Measurements from ENCODE around the gene TENM4. TPM values are rescaled to one million over a fixed set of nuclear protein-coding genes. Genes with fewer than 3 reads are reported as not detected.
"Not testable (repeated sequence)": the region's sequence is repeated elsewhere in the genome, so short reads cannot be mapped to it uniquely, and the experiment has no call there.

TENM4 gene
- polyA plus RNA-seq, 1 of the 3 experiments (the other 2 are of a cell fraction) = 16.7 TPM

GRCh38 chr11:78638704-78639380, 802.0 kb downstream of the TENM4 start:
- CTCF ChIA-PET = interaction anchor here (1.2 kb wide), 1 partner anchor 8 kb away, joined by 3 read pairs; no protein-coding TSS in a partner anchor
- 82% methylated on average over 5 of the region's 26 CpGs for WGBS (ENCODE audit: low lambda C conversion rate)
- Histone ChIP-seq H3K27me3 (ENCODE audit: insufficient read depth) (no peaks in the 10 kb centered on the region), H3K4me1 (ENCODE audit: control insufficient read depth in 1 of 2, insufficient read depth in 2 of 2, low read depth in 1 of 2, low read length in 1 of 2) (no peaks in the 10 kb centered on the region), H3K9me3 (no peaks in the 10 kb centered on the region), H3K79me2 (ENCODE audit: insufficient read depth) (no peaks in the 10 kb centered on the region), H3K4me3 (ENCODE audit: low read depth in 2 of 2, low read length in 1 of 2) (no peak overlapping the region), H3K27ac (ENCODE audit: low read depth in 2 of 2, low read length in 1 of 2) (no peak overlapping the region), H3F3A (replicated peaks; ENCODE audit: insufficient read depth) (no peaks in the 10 kb centered on the region), H2AFZ (ENCODE audit: low read depth) (no peak overlapping the region), H3K36me3 (replicated peaks in 1 of 2; ENCODE audit: control insufficient read depth in 1 of 2, insufficient read depth in 2 of 2, low read length in 1 of 2) (no peaks in the 10 kb centered on the region), H3K4me2 (no peak overlapping the region), H4K20me1 (ENCODE audit: insufficient read depth) (no peaks in the 10 kb centered on the region), H3K9ac (no peak overlapping the region), H3K9me2 (no peaks in the 10 kb centered on the region)
- TF ChIP-seq JUND (IDR thresholded peaks at IDR 0.05) (no peak), USF1 (IDR thresholded peaks at IDR 0.05; ENCODE audit: borderline replicate concordance, low read depth) (no peak), GATA2 (CRISPR knock-in tag; IDR thresholded peaks at IDR 0.05) (no peak), SIN3A (IDR thresholded peaks at IDR 0.05; ENCODE audit: borderline replicate concordance, low read depth, low read length) (no peak), MXI1 (IDR thresholded peaks at IDR 0.05; ENCODE audit: low read depth, low read length) (no peak), FOXM1 (IDR thresholded peaks at IDR 0.05; ENCODE audit: low read depth) (no peak), RXRA (IDR thresholded peaks at IDR 0.05; ENCODE audit: borderline replicate concordance, low read depth) (no peak), YY1 (IDR thresholded peaks at IDR 0.05; ENCODE audit: low read depth) (no peak), TEAD4 (IDR thresholded peaks at IDR 0.05; ENCODE audit: borderline replicate concordance, insufficient read depth) (no peak), EZH2phosphoT487 (IDR thresholded peaks at IDR 0.05; ENCODE audit: borderline replicate concordance, low read depth) (no peak)
- DNase-seq = no peak
- POLR2A ChIA-PET = no interaction called here

- H3K4me1 ChIP-seq (ENCODE audit: control insufficient read depth in 1 of 2, insufficient read depth in 2 of 2, low read depth in 1 of 2, low read length in 1 of 2); H3K27ac ChIP-seq (ENCODE audit: low read depth in 2 of 2, low read length in 1 of 2); DNase-seq; H3K9me3 ChIP-seq; H3K4me2 ChIP-seq; H2AFZ ChIP-seq (ENCODE audit: low read depth); H3K79me2 ChIP-seq (ENCODE audit: insufficient read depth); H3F3A ChIP-seq (replicated peaks; ENCODE audit: insufficient read depth); H3K36me3 ChIP-seq (replicated peaks in 1 of 2; ENCODE audit: control insufficient read depth in 1 of 2, insufficient read depth in 2 of 2, low read length in 1 of 2); H3K4me3 ChIP-seq (ENCODE audit: low read depth in 2 of 2, low read length in 1 of 2); H3K9me2 ChIP-seq; H3K27me3 ChIP-seq (ENCODE audit: insufficient read depth); H3K9ac ChIP-seq; H4K20me1 ChIP-seq (ENCODE audit: insufficient read depth); POLR2A ChIA-PET: not testable (repeated sequence)
- 67% methylated on average over 5 of the region's 5 CpGs for WGBS (ENCODE audit: low lambda C conversion rate)
- CTCF ChIA-PET = interaction anchor here (1.2 kb wide), 1 partner anchor 10 kb away, joined by 3 read pairs; no protein-coding TSS in a partner anchor
Measured at GRCh38 chr11:78637527-78637926, 803.3 kb downstream of the TENM4 start.

All from SK-N-SH (cell line).